ENCODE results near the gene CAMTA1. TPM values are rescaled to one million over a fixed set of nuclear protein-coding genes. Genes with fewer than 3 reads are reported as not detected.

The CAMTA1 gene
- polyA plus RNA-seq, 1 of the 3 experiments (the other 2 are of a cell fraction), result 63.1 TPM

GRCh38 chr1:7771823-7772299, 986.6 kb downstream of the CAMTA1 start (continued):
- TF ChIP-seq USF2 (IDR thresholded peaks at IDR 0.05; ENCODE audit: borderline replicate concordance, low read depth, low read length), result no peak
- no peak for TF ChIP-seq NFIC (IDR thresholded peaks at IDR 0.05; ENCODE audit: borderline replicate concordance)
- no peak for TF ChIP-seq MAX (IDR thresholded peaks at IDR 0.05; ENCODE audit: low read depth)
- no peak for TF ChIP-seq RFX5 (IDR thresholded peaks at IDR 0.05; ENCODE audit: low read length)
- TF ChIP-seq CHD2 (IDR thresholded peaks at IDR 0.05; ENCODE audit: low read length, partially characterized antibody), result no peak

- H3K27me3 ChIP-seq (ENCODE audit: insufficient read depth), result no peaks in the 10 kb centered on the region
- POLR2A ChIA-PET, result no interaction called here
- WGBS (ENCODE audit: low lambda C conversion rate), result 95% methylated on average over 3 of the region's 3 CpGs
- H3K9ac ChIP-seq, result no peak overlapping the region
- CTCF ChIA-PET, result interaction anchor here (1.2 to 11.8 kb wide), 2 partner anchors 25 to 109 kb away, joined by 4 to 54 read pairs; no protein-coding TSS in a partner anchor
- peaks cover 24% of the 10 kb centered on the region for H3F3A ChIP-seq (replicated peaks; ENCODE audit: insufficient read depth)
- no peak for TF ChIP-seq ZBTB33 (IDR thresholded peaks at IDR 0.05; ENCODE audit: borderline replicate concordance, low read depth)
- no peak for TF ChIP-seq EZH2phosphoT487 (IDR thresholded peaks at IDR 0.05; ENCODE audit: borderline replicate concordance, low read depth)
- no peak for TF ChIP-seq NFIC (IDR thresholded peaks at IDR 0.05; ENCODE audit: borderline replicate concordance)
- TF ChIP-seq USF1 (IDR thresholded peaks at IDR 0.05; ENCODE audit: borderline replicate concordance, low read depth), result no peak
- no peak for TF ChIP-seq TCF12 (IDR thresholded peaks at IDR 0.05)
- TF ChIP-seq RCOR1 (IDR thresholded peaks at IDR 0.05; ENCODE audit: low read length), result no peak
- H3K79me2 ChIP-seq (ENCODE audit: insufficient read depth), result peaks cover 43% of the 10 kb centered on the region
- H3K4me2 ChIP-seq, result no peak overlapping the region
- H3K4me3 ChIP-seq (ENCODE audit: low read depth in 2 of 2, low read length in 1 of 2), result no peak overlapping the region
- no peak overlapping the region for H2AFZ ChIP-seq (ENCODE audit: low read depth)
- H3K27ac ChIP-seq (ENCODE audit: low read depth in 2 of 2, low read length in 1 of 2), result no peak overlapping the region
- no peaks in the 10 kb centered on the region for H3K9me3 ChIP-seq
- H3K9me2 ChIP-seq, result no peaks in the 10 kb centered on the region
- H3K4me1 ChIP-seq (ENCODE audit: control insufficient read depth in 1 of 2, insufficient read depth in 2 of 2, low read depth in 1 of 2, low read length in 1 of 2), result peaks cover 0 to under 1% of the 10 kb centered on the region in 2 experiments; a peak in 3 of 4 replicates
- peaks cover 56 to 63% of the 10 kb centered on the region in 2 experiments for H3K36me3 ChIP-seq (replicated peaks in 1 of 2; ENCODE audit: control insufficient read depth in 1 of 2, insufficient read depth in 2 of 2, low read length in 1 of 2)
- H4K20me1 ChIP-seq (ENCODE audit: insufficient read depth), result peaks cover 23% of the 10 kb centered on the region; the same call in 1 of the 2 replicates
- no peak for DNase-seq
These were observed 992.3 kb downstream of the CAMTA1 start for GRCh38 chr1:7777591-7777990.
